GM19463 (cell line): ENCODE measurements around the gene BLOC1S2.
"Not testable (repeated sequence)": the region's sequence is repeated elsewhere in the genome, so short reads cannot be mapped to it uniquely, and the experiment has no call there.

ENCODE experiments used
- ATAC-seq: cut with Tn5 transposase; IDR thresholded peaks from one replicate; pipeline ENCODE4 v1.9.1; 2021; ENCODE audit warnings: mild to moderate bottlenecking, moderate library complexity; ENCODE audit not compliant: unreplicated experiment

BLOC1S2 gene

DNA sequence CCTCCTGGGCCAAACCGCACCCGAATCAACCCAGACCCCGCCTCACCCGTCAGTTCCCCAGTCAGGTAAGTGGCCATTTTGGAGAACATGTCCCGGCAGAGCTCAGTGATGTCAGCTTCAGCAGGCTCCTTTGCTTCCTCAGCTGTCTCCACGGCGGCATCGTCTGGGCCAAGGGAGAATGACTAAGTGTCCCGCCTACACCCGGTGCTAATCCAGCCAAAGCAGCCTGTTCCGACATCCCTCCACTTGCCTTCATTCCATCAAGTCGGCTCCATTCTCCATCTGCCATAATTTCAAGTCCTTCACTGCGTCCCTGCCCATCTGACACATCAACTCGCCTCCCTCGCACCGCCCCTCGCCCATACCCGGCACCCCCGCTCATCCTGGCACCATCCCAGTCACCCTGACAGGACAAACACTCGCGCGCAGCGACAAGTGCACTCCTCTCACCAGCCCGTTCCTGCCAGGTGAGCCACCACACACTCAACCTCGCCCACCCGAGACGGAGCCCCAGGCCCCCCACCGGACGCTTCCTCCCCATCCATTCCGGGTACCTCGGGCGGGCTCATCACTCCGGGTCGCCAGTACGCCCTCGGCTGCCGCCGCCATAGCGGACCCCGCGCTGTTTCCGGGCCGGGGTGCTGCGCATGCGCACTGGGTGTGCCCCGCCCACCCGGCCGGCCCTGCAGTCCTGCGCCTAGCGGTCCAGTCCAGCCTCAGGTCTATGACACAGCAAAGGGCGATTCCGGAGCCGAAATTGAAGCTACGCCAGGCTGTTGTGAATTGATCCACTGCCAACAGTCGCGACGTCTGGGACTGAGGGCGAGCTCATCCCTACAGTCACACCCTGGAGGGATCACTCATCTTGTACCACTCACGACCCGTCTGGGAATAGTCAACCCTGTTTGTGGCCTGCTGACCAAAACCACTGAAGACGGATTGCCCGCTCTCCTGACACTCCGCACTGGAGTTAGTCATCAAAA is at the start of gene BLOC1S2:
TSS of gene BLOC1S2 (minus strand) at position 630 of the 983 bp plus-strand sequence. CDS start at position 609, 21 bp downstream.
- ATAC-seq: peak; percentile 91

DNA sequence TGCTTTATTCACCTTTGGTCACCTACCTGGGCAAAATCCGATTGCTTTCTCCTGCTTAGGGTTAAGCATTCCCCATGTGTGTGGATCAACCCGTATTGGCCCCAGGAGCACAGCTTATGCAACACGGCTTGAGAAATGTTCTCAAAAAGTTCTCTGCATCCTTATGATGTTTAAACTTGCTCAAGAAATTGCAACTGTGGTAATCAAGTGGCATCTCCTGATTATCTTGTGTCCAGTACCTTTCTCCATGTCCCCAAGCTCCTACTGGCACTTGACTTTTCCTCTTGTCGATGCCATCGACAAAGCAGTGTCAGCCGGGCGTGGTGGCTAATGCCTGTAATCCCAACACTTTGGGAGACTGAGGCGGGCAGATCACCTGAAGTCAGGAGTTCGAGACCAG is 48.3 kb upstream of the BLOC1S2 start:
- ATAC-seq: no peak

DNA sequence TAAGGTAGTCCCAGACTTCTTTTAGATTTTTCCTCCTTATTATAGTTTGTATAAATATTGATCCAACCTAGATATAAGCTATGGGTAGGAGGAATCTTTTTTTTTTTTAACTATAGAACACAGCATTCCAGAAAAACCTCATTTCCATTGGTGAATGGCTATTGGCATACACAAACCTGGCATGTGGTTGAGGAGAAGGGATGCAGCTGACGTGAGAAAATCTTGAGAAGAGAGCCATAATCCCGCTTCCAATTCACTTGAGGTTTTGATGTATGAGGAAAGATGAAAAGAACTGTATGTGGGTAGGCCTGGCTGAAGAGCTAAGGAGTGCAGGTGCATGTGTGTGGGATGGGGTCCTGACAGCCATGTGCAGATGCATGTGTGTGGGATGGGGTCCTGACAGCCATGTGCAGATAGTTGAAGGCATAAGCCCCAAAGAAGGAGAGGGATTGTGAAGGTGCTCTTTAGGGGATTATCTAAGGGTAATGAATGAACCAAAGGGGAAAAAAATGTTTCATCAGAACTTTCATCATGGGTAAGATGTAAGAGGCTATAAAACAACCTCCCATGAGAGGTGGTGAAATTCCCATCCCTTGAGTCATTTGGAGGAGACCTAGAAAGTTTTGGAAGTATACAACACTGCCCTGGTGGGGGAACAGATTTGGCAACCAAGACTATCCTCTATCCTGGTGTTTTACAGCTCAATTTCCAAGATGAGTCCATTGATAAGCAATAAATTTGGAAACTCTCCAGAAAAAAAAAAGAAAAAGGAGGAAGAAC is 47.4 kb upstream of the BLOC1S2 start:
- no peak for ATAC-seq

DNA sequence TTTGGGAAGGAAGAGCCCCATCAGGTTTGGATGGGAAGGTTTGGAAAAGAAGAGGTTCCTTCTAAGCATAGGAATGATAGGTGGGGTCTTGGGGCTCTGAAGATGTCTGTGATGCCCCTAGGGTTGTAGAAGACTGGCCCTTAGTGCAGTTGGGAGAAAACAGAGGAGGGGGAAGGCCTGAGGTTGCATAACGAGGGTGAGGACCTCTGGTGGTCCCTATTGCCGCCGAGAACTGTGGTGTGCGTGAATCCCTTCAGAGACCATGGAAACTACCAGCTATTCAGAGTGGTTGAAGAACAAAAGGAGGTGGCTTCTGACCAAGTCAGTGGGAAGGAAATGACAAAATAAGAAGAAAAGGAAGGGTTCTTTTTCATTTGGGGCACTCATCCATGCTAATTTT is 46.6 kb upstream of the BLOC1S2 start:
- ATAC-seq: no peak

DNA sequence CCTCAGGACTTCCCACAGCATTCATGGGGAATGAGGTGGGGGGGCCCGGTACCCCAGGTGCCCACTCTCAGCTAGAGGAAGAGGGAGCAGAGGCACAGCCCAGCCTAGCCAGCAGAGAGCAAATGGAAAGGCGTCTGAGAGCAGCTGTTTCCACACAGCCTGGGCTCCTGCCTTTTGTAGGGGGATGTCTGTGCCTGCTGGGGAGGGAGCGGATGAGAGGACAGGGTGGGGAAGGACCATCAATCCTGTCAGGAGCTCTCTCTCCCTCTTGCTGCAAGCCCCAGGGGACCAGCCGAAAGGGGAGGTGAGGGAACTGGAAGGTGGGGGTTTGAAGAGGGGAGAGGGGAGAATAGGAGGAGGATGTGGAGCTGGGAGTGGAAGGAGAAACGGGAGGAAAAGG is 43.6 kb upstream of the BLOC1S2 start, which contains the start of gene PKD2L1:
TSS of gene PKD2L1 (minus strand) at position 150 of the 400 bp plus-strand sequence. CDS start at position 25, 125 bp downstream.
- ATAC-seq: no peak

DNA sequence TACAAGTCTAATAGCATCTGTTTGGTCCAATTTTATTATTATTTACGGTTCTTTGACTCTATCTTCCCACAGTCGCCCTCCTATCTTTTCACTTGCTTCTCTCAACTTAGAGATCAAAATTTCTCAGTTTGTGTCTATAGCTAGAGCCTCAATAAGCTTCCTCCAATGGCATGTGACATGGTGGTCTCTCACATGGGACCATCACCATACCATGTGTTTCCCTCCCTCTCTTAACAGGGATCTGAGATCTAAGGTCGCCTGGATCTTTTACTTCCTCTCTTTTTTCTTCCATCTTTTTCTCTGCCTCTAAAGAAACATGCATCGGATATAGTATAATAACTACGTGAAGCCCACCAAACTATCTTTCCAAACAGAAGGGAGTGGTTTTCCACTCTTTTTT is 41.7 kb upstream of the BLOC1S2 start:
- ATAC-seq: no peak

DNA sequence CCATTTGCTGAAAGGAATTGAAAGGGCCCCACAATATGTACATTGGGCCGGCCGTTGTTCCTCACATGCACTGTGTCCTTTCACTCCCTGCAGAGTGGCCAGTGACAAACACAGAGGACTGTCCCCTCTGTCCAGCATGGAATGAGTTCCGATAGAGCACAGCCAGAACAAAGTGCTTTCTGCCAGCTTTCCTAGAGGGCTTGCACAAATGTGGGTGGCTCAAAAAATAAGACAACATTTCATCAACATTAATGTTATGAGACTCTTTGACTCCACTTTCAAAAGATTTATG is 41.2 kb upstream of the BLOC1S2 start:
- ATAC-seq: no peak

DNA sequence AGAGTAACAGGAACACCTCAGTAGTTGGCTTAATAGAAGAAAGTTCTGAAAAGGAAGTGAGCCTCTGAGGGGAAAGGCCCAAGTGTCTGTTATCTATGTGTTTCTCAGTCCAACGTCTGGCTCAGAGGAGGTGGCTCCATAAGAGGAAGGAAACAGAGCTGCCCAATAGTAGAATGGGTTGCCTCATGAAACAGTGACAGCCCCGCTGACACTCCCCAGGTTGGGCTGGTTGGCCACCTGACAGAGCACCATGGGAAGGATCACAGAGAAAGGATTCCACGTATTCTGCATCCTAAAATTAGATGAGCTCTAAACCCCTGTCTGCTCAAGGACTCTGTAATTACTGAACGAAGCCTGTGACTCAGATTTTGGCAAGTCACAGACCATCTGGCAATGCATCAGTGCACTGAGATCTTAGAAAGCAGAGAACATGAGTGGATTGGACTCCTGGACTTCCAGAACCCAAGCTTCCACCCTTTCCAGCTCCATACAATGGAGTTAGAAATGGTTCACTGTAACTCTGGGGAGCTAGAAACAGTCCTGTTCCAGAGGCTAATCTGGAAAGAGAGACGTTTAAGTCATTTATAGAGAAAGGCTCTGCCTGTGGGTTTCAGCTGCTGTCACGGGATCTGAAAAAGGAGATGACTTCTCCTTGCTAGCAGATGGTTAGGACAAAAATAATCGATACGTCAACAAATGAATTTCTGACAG is 40.7 kb upstream of the BLOC1S2 start:
- peak; percentile 97 for ATAC-seq

DNA sequence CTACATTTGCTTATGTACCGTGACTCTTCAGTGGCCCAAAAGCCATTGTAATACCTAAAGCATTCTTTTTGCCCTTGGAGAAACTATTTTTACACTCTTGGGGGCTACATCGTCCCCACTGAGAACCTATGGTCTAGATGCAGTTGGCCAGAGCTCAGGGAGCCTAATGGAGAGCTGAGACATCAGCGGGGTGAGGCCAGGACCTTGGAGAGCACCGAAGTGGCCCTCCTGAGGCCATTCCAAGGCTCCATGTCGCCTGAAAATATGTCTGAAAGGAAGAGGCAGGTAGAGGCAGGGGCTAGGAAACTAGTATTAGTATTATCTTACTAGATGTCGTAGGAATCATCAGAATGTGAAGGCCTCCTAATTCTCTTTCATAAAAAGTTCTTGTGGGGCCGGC is 38.7 kb upstream of the BLOC1S2 start:
- ATAC-seq: no peak

DNA sequence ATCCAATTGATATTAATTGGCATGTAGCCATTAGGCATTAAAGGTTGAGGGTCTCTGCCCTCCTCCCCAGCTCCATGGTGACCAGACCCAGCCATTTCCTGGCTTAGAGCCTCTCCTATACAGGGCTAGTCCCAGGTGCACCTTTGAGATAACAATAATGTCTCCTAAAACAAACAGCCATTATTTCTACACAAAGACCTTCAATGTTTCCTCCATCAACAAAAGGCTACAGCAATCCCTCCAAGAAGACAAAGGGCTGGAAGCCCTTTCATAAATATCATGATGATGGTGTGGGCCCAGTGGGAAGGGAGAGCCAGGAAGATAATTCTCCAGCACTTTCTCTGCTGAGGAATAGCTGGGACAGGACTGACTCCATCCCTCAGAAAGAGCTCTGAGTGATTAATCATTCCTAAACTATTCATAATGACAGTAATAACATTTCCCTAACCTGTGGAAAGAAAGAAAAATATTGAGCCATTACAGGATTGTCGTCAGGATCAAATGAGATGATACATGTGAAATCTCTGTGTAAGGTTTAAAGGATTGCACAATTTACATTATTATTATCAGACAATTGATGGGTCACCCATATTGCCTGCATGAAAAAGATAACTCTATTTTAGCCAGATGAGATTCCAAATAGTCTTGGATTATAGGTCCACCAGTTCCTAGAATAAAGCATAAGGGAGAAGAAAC is 33.4 kb upstream of the BLOC1S2 start:
- no peak for ATAC-seq

DNA sequence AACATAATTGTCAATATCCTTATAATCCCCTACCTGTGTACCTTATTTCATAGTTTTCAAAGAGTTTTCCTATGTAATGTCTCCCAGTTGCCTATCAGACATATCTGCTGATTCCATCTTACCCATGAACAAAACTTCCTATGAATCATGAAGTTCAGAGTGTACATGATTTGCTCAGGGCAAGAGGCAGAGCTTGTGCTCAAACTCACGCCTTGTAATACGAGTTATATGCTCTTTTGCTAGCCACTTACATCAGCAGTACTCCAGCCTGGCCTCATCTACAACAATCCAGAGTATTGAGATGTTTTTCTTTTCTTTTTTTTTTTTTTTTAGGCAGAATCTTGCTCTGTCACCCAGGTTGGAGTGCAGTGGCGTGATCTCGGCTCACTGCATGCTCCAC is 31.7 kb upstream of the BLOC1S2 start:
- ATAC-seq: no peak

DNA sequence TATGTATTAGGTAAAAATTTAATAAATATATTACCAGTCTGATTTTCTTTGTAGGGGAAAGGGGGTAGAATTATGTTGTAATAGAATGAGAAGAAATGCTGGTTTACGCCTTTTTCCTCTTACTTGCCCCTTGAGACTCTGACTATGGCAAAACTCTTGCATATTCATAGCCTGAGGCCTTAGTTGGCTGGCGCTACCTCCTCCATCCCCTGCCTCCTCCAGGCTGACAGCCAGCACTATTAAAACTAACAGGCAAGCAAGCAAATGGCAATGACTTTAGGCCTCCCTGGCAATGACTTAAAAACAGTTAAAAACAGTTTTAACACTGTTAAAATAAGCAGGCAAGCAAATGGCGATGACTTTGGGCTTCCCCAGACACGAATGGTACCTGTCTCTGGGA is 29.1 kb upstream of the BLOC1S2 start:
- ATAC-seq: no peak

DNA sequence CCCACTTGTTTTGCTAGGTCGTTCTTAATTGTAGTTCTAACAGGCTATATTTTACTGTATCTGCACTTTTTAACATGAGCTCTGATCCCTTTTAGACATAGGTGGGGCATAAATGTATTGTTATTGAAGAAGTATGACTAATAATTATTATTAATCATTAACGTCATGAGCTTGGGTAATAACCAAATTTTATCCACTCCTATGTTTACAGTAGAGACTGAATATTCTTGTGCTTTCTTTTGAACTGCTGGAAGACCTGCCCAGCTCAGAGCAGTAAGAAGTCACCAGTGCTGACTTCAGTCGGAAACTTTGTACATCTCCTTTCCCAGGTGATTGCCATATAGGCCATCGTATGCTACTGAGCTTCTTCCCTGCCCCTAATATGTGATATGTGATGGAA is 24.8 kb upstream of the BLOC1S2 start:
- no peak for ATAC-seq

DNA sequence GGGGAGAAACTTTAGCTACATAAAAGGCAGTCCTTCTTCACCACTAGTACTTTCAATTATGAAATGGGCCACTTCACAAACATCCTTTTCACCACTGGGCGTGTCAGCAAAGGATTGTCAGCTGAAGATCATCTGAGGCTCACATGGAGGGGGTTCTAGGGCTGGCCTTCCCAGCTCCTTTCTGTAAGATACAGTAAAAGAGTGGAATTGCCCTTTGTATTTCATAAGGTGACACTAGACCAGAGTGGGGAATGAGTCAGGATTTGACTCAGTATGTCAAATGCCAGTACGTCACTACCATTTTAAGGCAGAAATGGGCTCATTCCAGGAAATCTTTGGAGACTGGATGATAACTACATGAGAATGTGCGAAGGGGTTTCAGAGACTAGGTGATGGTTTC is 21.2 kb upstream of the BLOC1S2 start:
- ATAC-seq: no peak

DNA sequence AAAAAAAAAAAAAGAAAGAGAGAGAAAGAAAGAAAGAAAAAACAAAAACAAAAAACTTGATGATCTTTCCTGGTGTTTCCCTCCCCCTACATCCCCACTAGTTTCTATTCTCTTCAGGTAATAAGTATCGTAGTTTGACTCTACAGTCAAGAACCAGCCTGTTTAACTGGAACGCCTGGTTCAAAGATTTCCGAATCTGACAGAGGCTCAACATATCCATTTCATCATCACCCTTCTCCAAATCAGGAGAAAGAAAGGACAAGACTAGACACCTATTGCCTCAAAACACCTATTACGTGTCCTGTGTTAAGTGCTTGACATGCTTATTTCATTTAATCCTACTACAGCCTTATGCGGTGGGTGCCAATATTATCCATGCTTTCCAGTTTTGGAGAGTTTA is 20.4 kb upstream of the BLOC1S2 start:
- no peak for ATAC-seq

DNA sequence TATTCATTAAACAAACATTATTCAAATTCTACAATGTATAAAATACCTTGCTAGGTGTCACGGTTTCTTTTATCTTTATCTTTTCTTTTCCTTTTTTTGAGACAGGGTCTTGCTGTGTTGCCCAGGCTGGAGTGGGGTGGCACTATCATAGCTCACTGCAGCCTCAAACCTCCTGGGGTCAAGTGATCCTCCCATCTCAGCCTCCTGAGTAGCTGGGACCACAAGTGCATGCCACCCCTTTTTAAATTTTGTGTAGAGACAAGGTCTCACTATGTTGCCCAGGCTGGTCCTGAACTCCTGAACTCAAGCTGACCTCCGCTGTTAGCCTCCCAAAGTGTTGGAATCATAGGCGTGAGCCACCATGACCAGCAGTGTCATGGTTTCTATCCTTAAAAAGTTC is 17.9 kb upstream of the BLOC1S2 start:
- no peak for ATAC-seq

DNA sequence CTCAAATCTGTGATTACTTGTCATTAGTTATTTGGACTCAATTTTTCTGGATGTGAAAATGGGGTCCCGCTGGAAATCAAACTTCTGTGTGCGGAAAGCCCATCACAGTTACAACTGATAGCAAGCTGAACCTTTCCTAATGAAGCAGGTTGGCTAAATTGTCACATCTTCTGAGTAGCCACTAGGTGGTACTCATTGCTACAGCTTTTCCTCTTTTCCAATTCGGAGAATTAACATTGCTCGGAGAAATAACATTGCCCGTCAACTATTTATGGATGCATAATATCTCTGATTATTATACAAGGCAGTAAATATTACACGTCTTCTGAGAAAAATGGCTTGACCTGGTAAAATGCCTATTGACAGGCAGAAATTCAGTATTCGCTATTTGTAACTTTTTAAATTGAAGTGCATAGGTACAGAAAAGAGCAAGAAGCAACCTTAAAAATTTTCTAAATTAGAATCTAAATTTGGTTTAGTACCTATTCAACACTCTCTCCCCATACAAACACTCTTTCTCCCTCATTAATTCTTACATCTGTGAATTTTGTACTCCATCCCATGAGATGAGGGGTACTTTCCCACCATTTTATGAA is 17.3 kb upstream of the BLOC1S2 start:
- no peak for ATAC-seq

DNA sequence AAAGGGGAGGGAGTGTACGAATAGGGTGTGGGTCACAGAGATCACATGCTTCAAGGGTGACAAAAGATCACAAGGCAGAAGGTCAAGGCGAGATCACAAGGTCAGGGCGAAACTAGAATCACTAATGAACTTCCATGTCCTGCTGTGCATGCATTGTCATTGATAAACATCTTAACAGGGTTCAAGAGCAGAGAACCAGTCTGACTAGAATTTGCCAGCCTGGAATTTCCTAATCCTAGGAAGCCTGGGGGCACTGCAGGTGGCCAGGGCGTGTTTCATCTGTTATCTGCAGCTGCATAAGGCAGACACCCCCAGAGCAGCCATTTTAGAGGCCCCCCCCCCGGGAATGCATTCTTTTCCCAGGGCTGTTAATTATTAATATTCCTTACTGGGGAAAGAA is 14.6 kb upstream of the BLOC1S2 start:
- not testable (repeated sequence) for ATAC-seq

DNA sequence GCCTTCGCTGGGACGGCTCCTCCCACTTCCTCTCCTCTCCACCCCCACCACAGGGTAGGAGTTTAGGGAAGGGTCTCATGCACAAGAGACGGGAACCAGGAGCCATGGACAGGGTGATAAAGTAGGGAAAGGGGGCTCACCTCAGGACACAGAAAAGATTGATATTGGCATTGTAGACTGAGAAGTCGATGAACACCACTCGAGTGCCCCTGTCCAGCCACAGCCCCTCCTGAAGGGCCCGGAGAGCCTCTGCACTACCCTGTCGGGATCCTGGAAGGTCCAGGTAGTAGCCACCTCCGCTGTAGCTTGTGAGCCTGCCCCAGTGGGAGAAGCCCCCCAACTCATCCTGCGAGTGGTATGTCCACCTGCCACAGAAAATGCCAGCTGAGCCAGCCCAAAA is 10.8 kb upstream of the BLOC1S2 start:
- no peak for ATAC-seq

DNA sequence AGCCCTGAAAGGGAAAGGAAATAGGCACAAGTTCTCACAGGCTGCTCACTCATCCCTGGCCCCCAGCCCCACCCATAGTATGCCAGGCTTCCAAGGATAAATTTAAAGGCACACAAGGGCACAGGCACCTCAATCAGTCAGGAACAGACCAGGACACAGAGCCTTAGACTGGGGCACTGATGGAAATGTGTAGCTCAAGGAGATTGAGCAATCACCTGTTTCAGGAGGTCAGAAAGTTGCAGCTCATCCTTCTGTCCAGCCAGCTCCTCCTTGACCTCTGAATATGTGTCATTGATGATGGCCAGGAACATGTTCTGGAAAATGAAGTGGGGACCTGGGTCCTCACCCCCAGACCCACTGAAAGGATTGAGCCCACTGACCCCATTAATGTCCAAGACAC is 6.6 kb upstream of the BLOC1S2 start:
- ATAC-seq: no peak
